K562 (cell line): ENCODE measurements around the gene PCSK6. TPM values are rescaled to one million over a fixed set of nuclear protein-coding genes. Genes with fewer than 3 reads are reported as not detected.

Source experiments
- ARID4B ChIP-seq: sonication (generic); formaldehyde crosslinking; IDR thresholded peaks from 2 replicates; pipeline ENCODE4 v1.8.0; 2022; ENCODE audit warnings: mild to moderate bottlenecking, missing genetic modification reagents
- ATF3 ChIP-seq, 2 experiments: fragments of 450-650 bp in 1 of 2; sonication (generic) in 1 of 2; formaldehyde crosslinking in 1 of 2; IDR thresholded peaks in 1 of 2; conservative IDR thresholded peaks in 1 of 2; 2 replicates each; pipeline versions ENCODE4 v1.6.1 to v1.8.1; 2016 to 2023; ENCODE audit warnings: mild to moderate bottlenecking in 2 of 2, moderate library complexity in 2 of 2, inconsistent platforms in 1 of 2, missing genetic modification reagents in 1 of 2
- polyA plus RNA-seq, 8 experiments: library from polyadenylated mRNA; depleted of rRNA in 4 of 8; stranded (reverse) in 5 of 8; unstranded in 3 of 8; fragments of >200 nt; fragmentation: Nextera tagmentation in 2 of 8; fragmentation: Illumina TruSeq in 1 of 8; extraction: Ambion mirVana in 2 of 8; extraction: Trizol in 1 of 8; gene quantifications; 2 replicates each; pipeline versions ENCODE4 v1.2.1 to v1.2.3, GENCODE V29; 2011 to 2014; ENCODE audit warnings: inconsistent platforms in 1 of 8, missing spikeins in 1 of 8
- total RNA-seq, 7 experiments: library from RNA; depleted of rRNA in 6 of 7; stranded (reverse); fragments of >200 nt in 6 of 7; fragmentation: Illumina TruSeq in 2 of 7; extraction: Trizol in 2 of 7; gene quantifications; 2 replicates each; pipeline versions ENCODE4 v1.2.1 to v1.2.3, GENCODE V29; 2011 to 2021; ENCODE audit warnings: low replicate concordance in 1 of 7

PCSK6 gene
- total and polyA plus RNA-seq, 9 of the 15 experiments (the other 6 are each of a cell fraction or from before 2014, with no cell fraction given) = 2.2 to 32.6 (median 14.5) TPM

GRCh38 chr15:101470548-101471239 lies 18.8 kb downstream of the PCSK6 start (continued):
- no peak for TF ChIP-seq ARID4B (CRISPR knock-in tag)
- TF ChIP-seq ATF3 (IDR thresholded peaks at IDR 0.05) = 0 out of 2 replicates have a peak, but pooled peaks have one; percentile 32
- TF ChIP-seq ATF3 (CRISPR knock-in tag; conservative IDR thresholded peaks at IDR 0.05) = no peak
- TF ChIP-seq, all 486 proteins: peak for 2
